WTC11 (cell line): ENCODE measurements around the gene NHLRC3. TPM values are rescaled to one million over a fixed set of nuclear protein-coding genes. Genes with fewer than 3 reads are reported as not detected.
A peak's percentile ranks its signal among the peaks of the same experiment; 100 is the strongest.

ENCODE experiments used
- ATAC-seq: fragments of 200-7000 bp; cut with Tn5 transposase; 2 replicates; pipeline ENCODE4 v1.10.0; 2021; ENCODE audit warnings: mild to moderate bottlenecking, moderate library complexity
- CTCF ChIA-PET: fragments of 300-600 bp; sonication (Branson Sonifier 250); formaldehyde crosslinking; loops from one replicate; lab custom pipeline; 2021; ENCODE audit warnings: antibody characterized with exemption; lab: Charles Lee
- POLR2A ChIA-PET: fragments of 350-600 bp; sonication (Branson Sonifier 250); formaldehyde crosslinking; loops from one replicate; lab custom pipeline; 2021; ENCODE audit warnings: antibody characterized with exemption; lab: Charles Lee
- DNase-seq: peaks from one replicate; pipeline ENCODE4 v3.0.0; 2021; ENCODE audit warnings: low spot score
- H3K27ac Mint-ChIP-seq: 2 replicates; pipeline ENCODE4 v1.8.0; 2021; ENCODE audit warnings: mixed read lengths
- H3K27me3 Mint-ChIP-seq: 2 replicates; pipeline ENCODE4 v1.8.0; 2021; ENCODE audit warnings: low read depth, mild to moderate bottlenecking, moderate library complexity, mixed read lengths
- H3K36me3 Mint-ChIP-seq: 2 replicates; pipeline ENCODE4 v1.8.0; 2021; ENCODE audit warnings: mixed read lengths
- H3K4me1 Mint-ChIP-seq: 2 replicates; pipeline ENCODE4 v1.8.0; 2022; ENCODE audit warnings: mixed read lengths
- H3K4me3 Mint-ChIP-seq: 2 replicates; pipeline ENCODE4 v1.8.0; 2021; ENCODE audit warnings: mild to moderate bottlenecking, moderate library complexity, mixed read lengths
- H3K9me3 Mint-ChIP-seq: 2 replicates; pipeline ENCODE4 v1.8.0; 2021; ENCODE audit warnings: mixed read lengths
- ARID4B ChIP-seq: sonication (generic); formaldehyde crosslinking; IDR thresholded peaks from 2 replicates; pipeline ENCODE4 v1.8.0; 2023; ENCODE audit warnings: missing genetic modification reagents, mild to moderate bottlenecking, borderline replicate concordance
- ATF2 ChIP-seq: sonication (generic); formaldehyde crosslinking; IDR thresholded peaks from 2 replicates; pipeline ENCODE4 v1.8.1; 2022; ENCODE audit warnings: low read depth, missing genetic modification reagents, borderline replicate concordance
- ELF4 ChIP-seq: sonication (generic); formaldehyde crosslinking; IDR thresholded peaks from 2 replicates; pipeline ENCODE4 v1.8.1; 2022; ENCODE audit warnings: low read depth, mild to moderate bottlenecking, moderate library complexity, missing genetic modification reagents
- ERG ChIP-seq: fragments of 250-450 bp; sonication (Bioruptor Pico); IDR thresholded peaks from 2 replicates; pipeline ENCODE4 v1.8.0; 2021; ENCODE audit warnings: mild to moderate bottlenecking
- ETV6 ChIP-seq: sonication (generic); formaldehyde crosslinking; IDR thresholded peaks from 2 replicates; pipeline ENCODE4 v1.8.1; 2022; ENCODE audit warnings: mild to moderate bottlenecking, missing genetic modification reagents
- FOXP4 ChIP-seq: sonication (generic); formaldehyde crosslinking; IDR thresholded peaks from 2 replicates; pipeline ENCODE4 v1.8.0; 2022; ENCODE audit warnings: mild to moderate bottlenecking, missing genetic modification reagents
- GTF2I ChIP-seq: fragments of 250-450 bp; sonication (Bioruptor Pico); conservative IDR thresholded peaks from 2 replicates; pipeline ENCODE4 v1.4.0; 2021; ENCODE audit warnings: mild to moderate bottlenecking
- IRF2 ChIP-seq: sonication (generic); formaldehyde crosslinking; IDR thresholded peaks from 2 replicates; pipeline ENCODE4 v1.8.0; 2022; ENCODE audit warnings: low read depth, missing genetic modification reagents, borderline replicate concordance
- NR2C2 ChIP-seq: sonication (generic); formaldehyde crosslinking; IDR thresholded peaks from 2 replicates; pipeline ENCODE4 v1.8.0; 2022; ENCODE audit warnings: mild to moderate bottlenecking, missing genetic modification reagents
- PREB ChIP-seq: sonication (generic); formaldehyde crosslinking; IDR thresholded peaks from 2 replicates; pipeline ENCODE4 v1.8.1; 2022; ENCODE audit warnings: mild to moderate bottlenecking, missing genetic modification reagents, moderate library complexity, borderline replicate concordance
- RELA ChIP-seq: sonication (generic); formaldehyde crosslinking; IDR thresholded peaks from 2 replicates; pipeline ENCODE4 v1.8.1; 2022; ENCODE audit warnings: missing genetic modification reagents, mild to moderate bottlenecking, borderline replicate concordance
- SP1 ChIP-seq: sonication (generic); formaldehyde crosslinking; conservative IDR thresholded peaks from 2 replicates; pipeline ENCODE4 v1.8.1; 2022; ENCODE audit warnings: missing genetic modification reagents
- TCF7 ChIP-seq: sonication (generic); formaldehyde crosslinking; IDR thresholded peaks from 2 replicates; pipeline ENCODE4 v1.8.0; 2022; ENCODE audit warnings: mild to moderate bottlenecking, low read depth, missing genetic modification reagents, moderate library complexity
- USF2 ChIP-seq: sonication (generic); formaldehyde crosslinking; IDR thresholded peaks from 2 replicates; pipeline ENCODE4 v1.8.1; 2023; ENCODE audit warnings: mild to moderate bottlenecking, missing genetic modification reagents, moderate library complexity
- ZNF396 ChIP-seq: fragments of 250-450 bp; sonication (Bioruptor Pico); IDR thresholded peaks from 2 replicates; pipeline ENCODE4 v1.8.0; 2021; ENCODE audit warnings: mild to moderate bottlenecking, moderate library complexity, borderline replicate concordance
- ZNF532 ChIP-seq: fragments of 250-450 bp; sonication (Bioruptor Pico); IDR thresholded peaks from 2 replicates; pipeline ENCODE4 v1.9.0; 2021; ENCODE audit warnings: mild to moderate bottlenecking, borderline replicate concordance
- total RNA-seq: library from RNA; stranded (reverse); gene quantifications from 3 replicates; pipeline ENCODE4 v1.2.3, GENCODE V29; 2021

The NHLRC3 gene
- total RNA-seq, 1 experiment from 2014 or later: 18.8 TPM

GRCh38 chr13:39049274-39049673 lies 11.0 kb downstream of the NHLRC3 start:
- no peak for DNase-seq
- TF ChIP-seq IRF2 (CRISPR knock-in tag) (no peak), ARID4B (CRISPR knock-in tag) (no peak), SP1 (CRISPR knock-in tag) (no peak), RELA (CRISPR knock-in tag) (no peak), GTF2I (CRISPR knock-in tag) (no peak), PREB (no peak), ZNF532 (no peak), ZNF396 (CRISPR knock-in tag) (no peak), ETV6 (no peak), TCF7 (no peak), USF2 (CRISPR knock-in tag) (no peak)
- 0 out of 2 replicates have a peak, but pooled peaks cover 1% of the 10 kb centered on the region for H3K36me3 Mint-ChIP-seq
- no peak overlapping the region for H3K4me3 Mint-ChIP-seq
- no peaks in the 10 kb centered on the region for H3K27me3 Mint-ChIP-seq
- ChIA-PET CTCF (no interaction called here), POLR2A (interaction anchor here (2.4 kb wide), 1 partner anchor 12 kb away, joined by 6 read pairs; the partner anchor contains the start of genes NHLRC3 and PROSER1)
- no peaks in the 10 kb centered on the region for H3K9me3 Mint-ChIP-seq
- peaks cover 42% of the 10 kb centered on the region for H3K4me1 Mint-ChIP-seq
- no peak for ATAC-seq
- peak overlapping the region; percentile 26; the same call in 1 of the 2 replicates for H3K27ac Mint-ChIP-seq

GRCh38 chr13:39051157-39051556 lies 12.9 kb downstream of the NHLRC3 start:
- CTCF ChIA-PET: interaction anchor here (0.6 to 1.2 kb wide), 14 partner anchors 38 to 565 kb away, joined by 3 to 16 read pairs (median 4); no protein-coding TSS in a partner anchor
- TF ChIP-seq ELF4 (CRISPR knock-in tag): no peak
- TF ChIP-seq USF2 (CRISPR knock-in tag): no peak
- TF ChIP-seq NR2C2: no peak
- no peak for TF ChIP-seq ZNF396 (CRISPR knock-in tag)
- TF ChIP-seq ERG (CRISPR knock-in tag): no peak
- TF ChIP-seq FOXP4 (CRISPR knock-in tag): no peak
- TF ChIP-seq ATF2 (CRISPR knock-in tag): no peak

More at GRCh38 chr13:39051157-39051556, 12.9 kb downstream of the NHLRC3 start:
- Mint-ChIP-seq H3K27ac (no peak overlapping the region), H3K27me3 (no peaks in the 10 kb centered on the region), H3K36me3 (peaks cover 2% of the 10 kb centered on the region; the same call in 1 of the 2 replicates), H3K4me3 (no peak overlapping the region), H3K9me3 (peaks cover 4% of the 10 kb centered on the region), H3K4me1 (peaks cover 42% of the 10 kb centered on the region)
- peak; percentile 46 for ATAC-seq
- POLR2A ChIA-PET: no interaction called here
- DNase-seq: no peak
